ENCODE measurements around the gene AKAP11.

DNA sequence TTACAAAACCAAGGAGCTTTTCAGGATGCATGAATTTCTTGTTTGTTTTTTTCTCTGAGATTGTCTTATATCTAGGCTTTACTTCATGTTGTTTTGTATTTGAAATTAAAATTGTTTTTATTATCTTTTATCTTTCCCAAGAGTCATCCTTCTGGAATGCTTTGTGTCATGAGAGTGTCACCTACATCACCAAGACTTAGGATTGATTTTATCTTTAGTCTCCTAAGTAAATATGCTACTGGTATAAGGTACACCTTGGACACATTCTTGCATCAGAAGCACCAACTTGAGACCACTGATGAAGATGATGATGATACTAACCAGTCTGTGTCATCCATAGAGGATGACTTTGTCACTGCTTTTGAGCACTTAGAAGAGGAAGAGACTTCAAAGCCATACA lies 26.4 kb downstream of the AKAP11 start:
- TF ChIP-seq, protein P1, sequence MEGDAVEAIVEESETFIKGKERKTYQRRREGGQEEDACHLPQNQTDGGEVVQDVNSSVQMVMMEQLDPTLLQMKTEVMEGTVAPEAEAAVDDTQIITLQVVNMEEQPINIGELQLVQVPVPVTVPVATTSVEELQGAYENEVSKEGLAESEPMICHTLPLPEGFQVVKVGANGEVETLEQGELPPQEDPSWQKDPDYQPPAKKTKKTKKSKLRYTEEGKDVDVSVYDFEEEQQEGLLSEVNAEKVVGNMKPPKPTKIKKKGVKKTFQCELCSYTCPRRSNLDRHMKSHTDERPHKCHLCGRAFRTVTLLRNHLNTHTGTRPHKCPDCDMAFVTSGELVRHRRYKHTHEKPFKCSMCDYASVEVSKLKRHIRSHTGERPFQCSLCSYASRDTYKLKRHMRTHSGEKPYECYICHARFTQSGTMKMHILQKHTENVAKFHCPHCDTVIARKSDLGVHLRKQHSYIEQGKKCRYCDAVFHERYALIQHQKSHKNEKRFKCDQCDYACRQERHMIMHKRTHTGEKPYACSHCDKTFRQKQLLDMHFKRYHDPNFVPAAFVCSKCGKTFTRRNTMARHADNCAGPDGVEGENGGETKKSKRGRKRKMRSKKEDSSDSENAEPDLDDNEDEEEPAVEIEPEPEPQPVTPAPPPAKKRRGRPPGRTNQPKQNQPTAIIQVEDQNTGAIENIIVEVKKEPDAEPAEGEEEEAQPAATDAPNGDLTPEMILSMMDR (IDR thresholded peaks at IDR 0.05), result no peak
- no peak for TF ChIP-seq ZFX (IDR thresholded peaks at IDR 0.05; ENCODE audit: borderline replicate concordance)

Measured in 22Rv1 (cell line).